Peyer's patch (tissue), 4 donors: Measurements from ENCODE around the gene PRSS3.

Experiments used
- POLR2A ChIP-seq, 2 donors: fragments of 450-650 bp; IDR thresholded peaks; one replicate each; pipeline ENCODE4 v1.5.1; 2017; ENCODE audit warnings: antibody characterized with exemption in 2 of 2, mild to moderate bottlenecking in 2 of 2, moderate library complexity in 2 of 2
- TF ChIP-seq, protein P1 (sequence below), 6 experiments: fragments of 450-650 bp in 4 of 6; fragments of 200-600 bp in 2 of 6; sonication (generic) in 1 of 6; IDR thresholded peaks; one replicate each; pipeline ENCODE4 v1.5.1; 2017 to 2019; ENCODE audit warnings: antibody characterized with exemption in 6 of 6, mild to moderate bottlenecking in 3 of 6, moderate library complexity in 1 of 6

DNA sequence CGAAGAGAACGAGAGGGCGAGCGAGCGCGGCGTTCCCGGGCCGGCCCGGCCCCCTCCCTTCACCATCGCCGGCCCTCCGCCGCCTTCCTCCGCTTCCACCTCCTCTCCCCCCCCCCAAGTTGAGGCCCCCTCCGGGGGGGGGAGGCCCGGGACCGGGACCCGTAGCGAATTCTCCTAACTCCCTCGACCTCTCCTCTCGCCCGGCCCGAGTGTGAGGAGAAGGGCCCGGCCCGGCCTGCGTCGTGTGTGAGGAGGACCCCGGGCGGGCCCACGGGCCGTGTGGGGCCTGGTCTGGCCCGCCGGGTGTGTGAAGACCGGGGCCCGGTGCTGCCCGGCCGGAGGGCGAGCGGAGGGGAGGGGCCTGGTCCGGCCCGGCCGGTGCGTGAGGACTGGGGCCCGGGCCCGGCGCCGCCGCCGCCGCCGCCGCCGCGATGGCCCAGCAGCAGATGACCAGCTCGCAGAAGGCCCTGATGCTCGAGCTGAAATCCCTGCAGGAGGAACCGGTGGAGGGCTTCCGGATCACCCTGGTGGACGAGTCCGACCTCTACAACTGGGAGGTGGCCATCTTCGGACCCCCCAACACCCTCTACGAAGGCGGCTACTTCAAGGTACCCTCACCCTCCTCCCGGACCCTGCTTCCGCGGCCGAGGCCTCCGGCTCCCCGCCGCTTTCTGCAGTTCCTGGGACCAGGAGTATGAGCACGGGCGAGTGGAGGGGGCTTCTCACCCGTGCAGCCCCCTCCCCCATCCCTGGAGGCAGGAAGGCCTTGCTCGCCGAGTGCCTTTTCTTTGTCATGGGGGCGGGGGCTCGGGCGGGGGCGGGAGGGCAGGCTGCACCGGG is 22.2 kb downstream of the PRSS3 start:
- TF ChIP-seq POLR2A (IDR thresholded peaks at IDR 0.05): peak in 1 of 2 donors; percentile 25
- TF ChIP-seq, protein P1, sequence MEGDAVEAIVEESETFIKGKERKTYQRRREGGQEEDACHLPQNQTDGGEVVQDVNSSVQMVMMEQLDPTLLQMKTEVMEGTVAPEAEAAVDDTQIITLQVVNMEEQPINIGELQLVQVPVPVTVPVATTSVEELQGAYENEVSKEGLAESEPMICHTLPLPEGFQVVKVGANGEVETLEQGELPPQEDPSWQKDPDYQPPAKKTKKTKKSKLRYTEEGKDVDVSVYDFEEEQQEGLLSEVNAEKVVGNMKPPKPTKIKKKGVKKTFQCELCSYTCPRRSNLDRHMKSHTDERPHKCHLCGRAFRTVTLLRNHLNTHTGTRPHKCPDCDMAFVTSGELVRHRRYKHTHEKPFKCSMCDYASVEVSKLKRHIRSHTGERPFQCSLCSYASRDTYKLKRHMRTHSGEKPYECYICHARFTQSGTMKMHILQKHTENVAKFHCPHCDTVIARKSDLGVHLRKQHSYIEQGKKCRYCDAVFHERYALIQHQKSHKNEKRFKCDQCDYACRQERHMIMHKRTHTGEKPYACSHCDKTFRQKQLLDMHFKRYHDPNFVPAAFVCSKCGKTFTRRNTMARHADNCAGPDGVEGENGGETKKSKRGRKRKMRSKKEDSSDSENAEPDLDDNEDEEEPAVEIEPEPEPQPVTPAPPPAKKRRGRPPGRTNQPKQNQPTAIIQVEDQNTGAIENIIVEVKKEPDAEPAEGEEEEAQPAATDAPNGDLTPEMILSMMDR (IDR thresholded peaks at IDR 0.05): peak in 3 of 6 experiments; percentile 7 to 35 (median 29)
